ENCODE data around the gene ST3GAL5. TPM values are rescaled to one million over a fixed set of nuclear protein-coding genes. Genes with fewer than 3 reads are reported as not detected.

The ST3GAL5 gene
- 33.7 to 45.8 TPM (median 38.9 TPM) in 5 replicates for total RNA-seq (2022; extraction: Qiagen RNA extraction)

GRCh38 chr2:85888684-85889626, at the start of gene ST3GAL5:
Gene ST3GAL5, minus strand, starts transcription at chr2:85888990. Its CDS starts 85 bp downstream, at chr2:85888905.

Other genes with a start within 250 kb of the ST3GAL5 start
- 0.10 to 0.24 TPM (median 0.13 TPM) in 5 replicates for gene SFTPB, start 220.8 kb downstream of the ST3GAL5 start, total RNA-seq (2022; extraction: Qiagen RNA extraction)
- 0.08 TPM in 1 of 5 replicates, not detected in the others for gene GNLY, start 194.6 kb downstream of the ST3GAL5 start, total RNA-seq (2022; extraction: Qiagen RNA extraction)
- gene ATOH8, start 135.0 kb downstream of the ST3GAL5 start, total RNA-seq (2022; extraction: Qiagen RNA extraction): 5.3 to 10.6 TPM (median 8.1 TPM) in 5 replicates
- gene POLR1A, start 216.9 kb upstream of the ST3GAL5 start, total RNA-seq (2022; extraction: Qiagen RNA extraction): 20.8 to 26.7 TPM (median 24.3 TPM) in 5 replicates
- 56.2 to 120 TPM (median 77.0 TPM) in 5 replicates for gene PTCD3, start 217.2 kb upstream of the ST3GAL5 start, total RNA-seq (2022; extraction: Qiagen RNA extraction)